K562 (cell line): ENCODE data around the gene APLP1. TPM values are rescaled to one million over a fixed set of nuclear protein-coding genes. Genes with fewer than 3 reads are reported as not detected.

Experiments used
- FOXK2 ChIP-seq, 2 experiments: fragments of 450-650 bp; IDR thresholded peaks in 1 of 2; conservative IDR thresholded peaks in 1 of 2; 2 replicates each; pipeline ENCODE4 v1.6.1; 2016; ENCODE audit warnings: low read depth in 2 of 2, mild to moderate bottlenecking in 1 of 2
- HLTF ChIP-seq: fragments of 450-650 bp; IDR thresholded peaks from 2 replicates; pipeline ENCODE4 v1.6.1; 2016
- MEIS2 ChIP-seq: fragments of 450-650 bp; IDR thresholded peaks from 2 replicates; pipeline ENCODE4 v1.6.1; 2014; ENCODE audit warnings: mild to moderate bottlenecking; ENCODE audit not compliant: partially characterized antibody
- MYC ChIP-seq, 2 experiments: fragments of 250-450 bp in 1 of 2; sonication (Bioruptor Pico) in 1 of 2; IDR thresholded peaks; 2 replicates each; pipeline versions ENCODE4 v1.5.1 to v1.6.1; 2012 to 2021; ENCODE audit warnings: low read depth in 2 of 2, borderline replicate concordance in 1 of 2, improper control_type of control experiment in 1 of 2, low read length in 1 of 2, mild to moderate bottlenecking in 1 of 2, moderate library complexity in 1 of 2
- TEAD4 ChIP-seq, 2 experiments: sonication (generic) in 1 of 2; formaldehyde crosslinking in 1 of 2; IDR thresholded peaks; 2 replicates each; pipeline versions ENCODE4 v1.6.1 to v1.8.0; 2012 to 2022; ENCODE audit warnings: borderline replicate concordance in 1 of 2, inconsistent platforms in 1 of 2, low read length in 1 of 2, mild to moderate bottlenecking in 1 of 2, missing genetic modification reagents in 1 of 2
- ZNF184 ChIP-seq: sonication (generic); formaldehyde crosslinking; IDR thresholded peaks from 2 replicates; pipeline ENCODE4 v1.5.0; 2020; ENCODE audit warnings: missing genetic modification reagents
- polyA plus RNA-seq, 8 experiments: library from polyadenylated mRNA; depleted of rRNA in 4 of 8; stranded (reverse) in 5 of 8; unstranded in 3 of 8; fragments of >200 nt; fragmentation: Nextera tagmentation in 2 of 8; fragmentation: Illumina TruSeq in 1 of 8; extraction: Ambion mirVana in 2 of 8; extraction: Trizol in 1 of 8; gene quantifications; 2 replicates each; pipeline versions ENCODE4 v1.2.1 to v1.2.3, GENCODE V29; 2011 to 2014; ENCODE audit warnings: inconsistent platforms in 1 of 8, missing spikeins in 1 of 8
- total RNA-seq, 7 experiments: library from RNA; depleted of rRNA in 6 of 7; stranded (reverse); fragments of >200 nt in 6 of 7; fragmentation: Illumina TruSeq in 2 of 7; extraction: Trizol in 2 of 7; gene quantifications; 2 replicates each; pipeline versions ENCODE4 v1.2.1 to v1.2.3, GENCODE V29; 2011 to 2021; ENCODE audit warnings: low replicate concordance in 1 of 7
- TF ChIP-seq, protein P1 (sequence below), 2 experiments: fragments of 450-650 bp; formaldehyde crosslinking in 1 of 2; IDR thresholded peaks; 2 replicates each; pipeline versions ENCODE4 v1.4.0 to v1.6.1; 2014 to 2020; ENCODE audit warnings: mild to moderate bottlenecking in 2 of 2, borderline replicate concordance in 1 of 2, low read depth in 1 of 2
- TF ChIP-seq, protein P2 (sequence below), 2 experiments: IDR thresholded peaks; 2 replicates each; pipeline ENCODE4 v1.6.1; 2011; ENCODE audit warnings: borderline replicate concordance in 1 of 2, control low read depth in 1 of 2, low read depth in 1 of 2, low read length in 1 of 2, mild to moderate bottlenecking in 1 of 2, mixed read lengths in 1 of 2, moderate library complexity in 1 of 2; ENCODE audit not compliant: insufficient read depth in 1 of 2, insufficient read length in 1 of 2, poor library complexity in 1 of 2, severe bottlenecking in 1 of 2; ENCODE audit errors: extremely low read depth in 1 of 2
- TF ChIP-seq, protein P3 (sequence below): sonication (generic); formaldehyde crosslinking; IDR thresholded peaks from 2 replicates; pipeline ENCODE4 v1.8.0; 2022; ENCODE audit warnings: mild to moderate bottlenecking, low read depth, missing genetic modification reagents
- TF ChIP-seq, protein P4 (sequence below): fragments of 250-450 bp; sonication (Bioruptor Pico); IDR thresholded peaks from 2 replicates; pipeline ENCODE4 v1.4.0; 2020; ENCODE audit warnings: borderline replicate concordance

Gene APLP1
- total and polyA plus RNA-seq, 9 of the 15 experiments (the other 6 are each of a cell fraction or from before 2014, with no cell fraction given) = 0.69 to 9.9 (median 4.7) TPM

DNA sequence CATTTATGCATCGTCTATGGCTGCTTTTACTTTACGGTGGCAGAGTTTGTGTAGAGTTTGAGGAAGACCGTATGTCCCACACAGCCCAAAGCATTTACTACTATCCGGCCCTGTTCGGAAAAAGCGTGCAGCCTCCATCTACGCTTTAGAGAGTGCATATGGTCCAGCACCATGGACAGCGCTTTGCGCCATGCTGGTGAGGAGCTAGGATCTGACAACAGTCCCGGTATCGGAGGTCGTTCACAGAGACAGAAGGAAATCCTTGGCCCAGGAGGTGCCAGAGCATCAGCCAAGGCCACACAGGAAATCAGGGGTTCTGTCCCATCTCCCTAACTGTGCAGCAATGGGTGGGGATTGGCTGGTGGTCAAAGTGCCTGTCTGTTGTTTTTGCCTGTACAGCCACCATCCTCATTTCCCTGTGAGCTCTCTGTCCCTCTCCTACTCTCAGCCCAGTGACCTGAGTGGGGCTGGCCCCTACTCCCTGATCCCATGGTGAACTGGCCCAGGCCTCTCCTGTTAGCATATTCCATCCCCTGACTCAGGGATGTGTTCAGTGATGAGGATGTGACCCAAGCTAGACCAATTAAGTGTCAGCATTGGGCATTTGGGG, 39.6 kb upstream of the APLP1 start (continued):
- TF ChIP-seq, protein P1, sequence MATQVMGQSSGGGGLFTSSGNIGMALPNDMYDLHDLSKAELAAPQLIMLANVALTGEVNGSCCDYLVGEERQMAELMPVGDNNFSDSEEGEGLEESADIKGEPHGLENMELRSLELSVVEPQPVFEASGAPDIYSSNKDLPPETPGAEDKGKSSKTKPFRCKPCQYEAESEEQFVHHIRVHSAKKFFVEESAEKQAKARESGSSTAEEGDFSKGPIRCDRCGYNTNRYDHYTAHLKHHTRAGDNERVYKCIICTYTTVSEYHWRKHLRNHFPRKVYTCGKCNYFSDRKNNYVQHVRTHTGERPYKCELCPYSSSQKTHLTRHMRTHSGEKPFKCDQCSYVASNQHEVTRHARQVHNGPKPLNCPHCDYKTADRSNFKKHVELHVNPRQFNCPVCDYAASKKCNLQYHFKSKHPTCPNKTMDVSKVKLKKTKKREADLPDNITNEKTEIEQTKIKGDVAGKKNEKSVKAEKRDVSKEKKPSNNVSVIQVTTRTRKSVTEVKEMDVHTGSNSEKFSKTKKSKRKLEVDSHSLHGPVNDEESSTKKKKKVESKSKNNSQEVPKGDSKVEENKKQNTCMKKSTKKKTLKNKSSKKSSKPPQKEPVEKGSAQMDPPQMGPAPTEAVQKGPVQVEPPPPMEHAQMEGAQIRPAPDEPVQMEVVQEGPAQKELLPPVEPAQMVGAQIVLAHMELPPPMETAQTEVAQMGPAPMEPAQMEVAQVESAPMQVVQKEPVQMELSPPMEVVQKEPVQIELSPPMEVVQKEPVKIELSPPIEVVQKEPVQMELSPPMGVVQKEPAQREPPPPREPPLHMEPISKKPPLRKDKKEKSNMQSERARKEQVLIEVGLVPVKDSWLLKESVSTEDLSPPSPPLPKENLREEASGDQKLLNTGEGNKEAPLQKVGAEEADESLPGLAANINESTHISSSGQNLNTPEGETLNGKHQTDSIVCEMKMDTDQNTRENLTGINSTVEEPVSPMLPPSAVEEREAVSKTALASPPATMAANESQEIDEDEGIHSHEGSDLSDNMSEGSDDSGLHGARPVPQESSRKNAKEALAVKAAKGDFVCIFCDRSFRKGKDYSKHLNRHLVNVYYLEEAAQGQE (IDR thresholded peaks at IDR 0.05; ENCODE audit: borderline replicate concordance) = peak; percentile 100
- TF ChIP-seq, protein P1 (CRISPR knock-in tag; IDR thresholded peaks at IDR 0.05; ENCODE audit: low read depth) = peak; percentile 98
- TF ChIP-seq MEIS2 (no peak), HLTF (no peak), MYC (IDR thresholded peaks at IDR 0.05; ENCODE audit: low read depth, low read length) (peak; percentile 66; the same call in 1 of the 2 replicates), MYC (CRISPR knock-in tag; IDR thresholded peaks at IDR 0.05; ENCODE audit: borderline replicate concordance, low read depth) (no peak), ZNF184 (CRISPR knock-in tag) (no peak), FOXK2 (conservative IDR thresholded peaks at IDR 0.05 in 1 of 2, IDR thresholded peaks at IDR 0.05 in 1 of 2; ENCODE audit: low read depth in 2 of 2) (0 out of 4 replicates have a peak, but pooled peaks of 1 of the 2 experiments have one; percentile 17), TEAD4 (IDR thresholded peaks at IDR 0.05; ENCODE audit: low read length) (no peak), TEAD4 (CRISPR knock-in tag; IDR thresholded peaks at IDR 0.05; ENCODE audit: borderline replicate concordance) (peak; percentile 52; the same call in 1 of the 2 replicates)
- TF ChIP-seq, protein P2, sequence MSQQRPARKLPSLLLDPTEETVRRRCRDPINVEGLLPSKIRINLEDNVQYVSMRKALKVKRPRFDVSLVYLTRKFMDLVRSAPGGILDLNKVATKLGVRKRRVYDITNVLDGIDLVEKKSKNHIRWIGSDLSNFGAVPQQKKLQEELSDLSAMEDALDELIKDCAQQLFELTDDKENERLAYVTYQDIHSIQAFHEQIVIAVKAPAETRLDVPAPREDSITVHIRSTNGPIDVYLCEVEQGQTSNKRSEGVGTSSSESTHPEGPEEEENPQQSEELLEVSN (IDR thresholded peaks at IDR 0.05; ENCODE audit: borderline replicate concordance in 1 of 2, extremely low read depth in 1 of 2, insufficient read depth in 1 of 2, insufficient read length in 1 of 2, low read depth in 1 of 2, low read length in 1 of 2, poor library complexity in 1 of 2, severe bottlenecking in 1 of 2) = no peak
- TF ChIP-seq, protein P3, sequence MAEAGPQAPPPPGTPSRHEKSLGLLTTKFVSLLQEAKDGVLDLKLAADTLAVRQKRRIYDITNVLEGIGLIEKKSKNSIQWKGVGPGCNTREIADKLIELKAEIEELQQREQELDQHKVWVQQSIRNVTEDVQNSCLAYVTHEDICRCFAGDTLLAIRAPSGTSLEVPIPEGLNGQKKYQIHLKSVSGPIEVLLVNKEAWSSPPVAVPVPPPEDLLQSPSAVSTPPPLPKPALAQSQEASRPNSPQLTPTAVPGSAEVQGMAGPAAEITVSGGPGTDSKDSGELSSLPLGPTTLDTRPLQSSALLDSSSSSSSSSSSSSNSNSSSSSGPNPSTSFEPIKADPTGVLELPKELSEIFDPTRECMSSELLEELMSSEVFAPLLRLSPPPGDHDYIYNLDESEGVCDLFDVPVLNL (CRISPR knock-in tag) = peak; percentile 77; the same call in 1 of the 2 replicates
- TF ChIP-seq, protein P4, sequence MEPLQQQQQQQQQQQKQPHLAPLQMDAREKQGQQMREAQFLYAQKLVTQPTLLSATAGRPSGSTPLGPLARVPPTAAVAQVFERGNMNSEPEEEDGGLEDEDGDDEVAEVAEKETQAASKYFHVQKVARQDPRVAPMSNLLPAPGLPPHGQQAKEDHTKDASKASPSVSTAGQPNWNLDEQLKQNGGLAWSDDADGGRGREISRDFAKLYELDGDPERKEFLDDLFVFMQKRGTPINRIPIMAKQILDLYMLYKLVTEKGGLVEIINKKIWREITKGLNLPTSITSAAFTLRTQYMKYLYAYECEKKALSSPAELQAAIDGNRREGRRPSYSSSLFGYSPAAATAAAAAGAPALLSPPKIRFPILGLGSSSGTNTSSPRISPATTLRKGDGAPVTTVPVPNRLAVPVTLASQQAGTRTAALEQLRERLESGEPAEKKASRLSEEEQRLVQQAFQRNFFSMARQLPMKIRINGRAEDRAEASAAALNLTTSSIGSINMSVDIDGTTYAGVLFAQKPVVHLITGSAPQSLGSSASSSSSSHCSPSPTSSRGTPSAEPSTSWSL (CRISPR knock-in tag) = no peak
